Measurements from ENCODE around the gene CHTF8. TPM values are rescaled to one million over a fixed set of nuclear protein-coding genes. Genes with fewer than 3 reads are reported as not detected.

The CHTF8 gene
- total and polyA plus RNA-seq, 2 experiments from 2014 or later = 56.7 to 69.9 TPM

GRCh38 chr16:69112285-69113129 is 19.9 kb downstream of the CHTF8 start:
- Histone ChIP-seq H3K27ac (no peak overlapping the region), H3K9ac (no peak overlapping the region), H3K27me3 (replicated peaks; ENCODE audit: insufficient read depth) (no peaks in the 10 kb centered on the region), H3K9me3 (ENCODE audit: low read depth) (no peaks in the 10 kb centered on the region), H4K20me1 (ENCODE audit: insufficient read depth) (no peaks in the 10 kb centered on the region), H3K4me2 (ENCODE audit: unreplicated experiment) (no peak overlapping the region), H3K36me3 (ENCODE audit: low read depth) (no peaks in the 10 kb centered on the region), H3K9me2 (ENCODE audit: insufficient read depth) (no peaks in the 10 kb centered on the region), H3K4me1 (ENCODE audit: insufficient read depth) (no peaks in the 10 kb centered on the region), H3K4me3 (no peak overlapping the region), H2AFZ (no peak overlapping the region), H3F3A (ENCODE audit: insufficient read depth) (no peaks in the 10 kb centered on the region), H3K79me2 (ENCODE audit: insufficient read depth) (no peaks in the 10 kb centered on the region)
- TF ChIP-seq EZH2phosphoT487 (IDR thresholded peaks at IDR 0.05; ENCODE audit: insufficient read depth, low read depth) = no peak
- no peak for TF ChIP-seq EZH2 (IDR thresholded peaks at IDR 0.05; ENCODE audit: insufficient read depth, poor library complexity, severe bottlenecking)
- peak; percentile 59 for DNase-seq
- in situ Hi-C loops (cut with MboI) = loop anchor here (10.0 to 25.0 kb wide), 2 partner anchors 400 to 588 kb away; no protein-coding TSS in a partner anchor
- 62 to 64% methylated on average over 6 of the region's 6 CpGs for WGBS, 2 experiments (ENCODE audit: low coverage in 1 of 2, low lambda C conversion rate in 2 of 2, missing lambda C conversion rate in 2 of 2)

- no peaks in the 10 kb centered on the region for H3K27me3 ChIP-seq (replicated peaks; ENCODE audit: insufficient read depth)
- H3K4me1 ChIP-seq (ENCODE audit: insufficient read depth) = peaks cover 3% of the 10 kb centered on the region; the same call in 1 of the 2 replicates
- no peaks in the 10 kb centered on the region for H4K20me1 ChIP-seq (ENCODE audit: insufficient read depth)
- no peak overlapping the region for H3K9ac ChIP-seq
- WGBS, 2 experiments (ENCODE audit: low coverage in 1 of 2, low lambda C conversion rate in 2 of 2, missing lambda C conversion rate in 2 of 2) = 93 to 94% methylated on average over 5 of the region's 5 CpGs
- H3K36me3 ChIP-seq (ENCODE audit: low read depth) = no peaks in the 10 kb centered on the region
- no peaks in the 10 kb centered on the region for H3K79me2 ChIP-seq (ENCODE audit: insufficient read depth)
- no peak overlapping the region for H2AFZ ChIP-seq
- no peak overlapping the region for H3K4me2 ChIP-seq (ENCODE audit: unreplicated experiment)
- DNase-seq = no peak
- no peak overlapping the region for H3K27ac ChIP-seq
- no peaks in the 10 kb centered on the region for H3K9me2 ChIP-seq (ENCODE audit: insufficient read depth)
- H3K9me3 ChIP-seq (ENCODE audit: low read depth) = no peaks in the 10 kb centered on the region
- in situ Hi-C loops (cut with MboI) = loop anchor here (10.0 to 25.0 kb wide), 2 partner anchors 400 to 587 kb away; no protein-coding TSS in a partner anchor
- TF ChIP-seq EZH2 (IDR thresholded peaks at IDR 0.05; ENCODE audit: insufficient read depth, poor library complexity, severe bottlenecking) (no peak), EZH2phosphoT487 (IDR thresholded peaks at IDR 0.05; ENCODE audit: insufficient read depth, low read depth) (no peak)
- no peak overlapping the region for H3K4me3 ChIP-seq
- no peaks in the 10 kb centered on the region for H3F3A ChIP-seq (ENCODE audit: insufficient read depth)
These were observed 20.5 kb downstream of the CHTF8 start for GRCh38 chr16:69111876-69112230.

- in situ Hi-C loops (cut with MboI) = loop anchor here (10.0 to 25.0 kb wide), 2 partner anchors 399 to 587 kb away; no protein-coding TSS in a partner anchor
- Histone ChIP-seq H4K20me1 (ENCODE audit: insufficient read depth) (no peaks in the 10 kb centered on the region), H3K4me2 (ENCODE audit: unreplicated experiment) (no peak overlapping the region), H3K9me2 (ENCODE audit: insufficient read depth) (no peaks in the 10 kb centered on the region), H2AFZ (no peak overlapping the region), H3K27ac (no peak overlapping the region), H3F3A (ENCODE audit: insufficient read depth) (no peaks in the 10 kb centered on the region), H3K9ac (no peak overlapping the region), H3K4me1 (ENCODE audit: insufficient read depth) (peaks cover 7% of the 10 kb centered on the region; the same call in 1 of the 2 replicates), H3K36me3 (ENCODE audit: low read depth) (no peaks in the 10 kb centered on the region), H3K79me2 (ENCODE audit: insufficient read depth) (no peaks in the 10 kb centered on the region), H3K27me3 (replicated peaks; ENCODE audit: insufficient read depth) (no peaks in the 10 kb centered on the region), H3K9me3 (ENCODE audit: low read depth) (no peaks in the 10 kb centered on the region), H3K4me3 (no peak overlapping the region)
- TF ChIP-seq EZH2phosphoT487 (IDR thresholded peaks at IDR 0.05; ENCODE audit: insufficient read depth, low read depth) (no peak), EZH2 (IDR thresholded peaks at IDR 0.05; ENCODE audit: insufficient read depth, poor library complexity, severe bottlenecking) (no peak)
- 81 to 86% methylated on average over 6 of the region's 6 CpGs for WGBS, 2 experiments (ENCODE audit: low coverage in 1 of 2, low lambda C conversion rate in 2 of 2, missing lambda C conversion rate in 2 of 2)
- no peak for DNase-seq
These were observed 21.0 kb downstream of the CHTF8 start for GRCh38 chr16:69111216-69111875.

- H3F3A ChIP-seq (ENCODE audit: insufficient read depth) = no peaks in the 10 kb centered on the region
- no peaks in the 10 kb centered on the region for H3K9me3 ChIP-seq (ENCODE audit: low read depth)
- WGBS, 2 experiments (ENCODE audit: low coverage in 1 of 2, low lambda C conversion rate in 2 of 2, missing lambda C conversion rate in 2 of 2) = 93 to 98% methylated on average over 7 of the region's 7 CpGs
These were observed 22.0 kb downstream of the CHTF8 start for GRCh38 chr16:69110406-69110805.

More at GRCh38 chr16:69110406-69110805, 22.0 kb downstream of the CHTF8 start:
- Histone ChIP-seq H4K20me1 (ENCODE audit: insufficient read depth) (no peaks in the 10 kb centered on the region), H3K27ac (no peak overlapping the region), H3K4me2 (ENCODE audit: unreplicated experiment) (no peak overlapping the region), H3K36me3 (ENCODE audit: low read depth) (no peaks in the 10 kb centered on the region), H3K9me2 (ENCODE audit: insufficient read depth) (no peaks in the 10 kb centered on the region), H2AFZ (no peak overlapping the region), H3K9ac (no peak overlapping the region), H3K4me3 (no peak overlapping the region), H3K27me3 (replicated peaks; ENCODE audit: insufficient read depth) (no peaks in the 10 kb centered on the region), H3K79me2 (ENCODE audit: insufficient read depth) (no peaks in the 10 kb centered on the region), H3K4me1 (ENCODE audit: insufficient read depth) (peaks cover 7% of the 10 kb centered on the region; the same call in 1 of the 2 replicates)
- TF ChIP-seq EZH2phosphoT487 (IDR thresholded peaks at IDR 0.05; ENCODE audit: insufficient read depth, low read depth) (no peak), EZH2 (IDR thresholded peaks at IDR 0.05; ENCODE audit: insufficient read depth, poor library complexity, severe bottlenecking) (no peak)
- no peak for DNase-seq
- in situ Hi-C loops (cut with MboI) = loop anchor here (10.0 to 25.0 kb wide), 2 partner anchors 398 to 586 kb away; no protein-coding TSS in a partner anchor
